WTC11 (cell line): ENCODE measurements around the gene IMMP1L. TPM values are rescaled to one million over a fixed set of nuclear protein-coding genes. Genes with fewer than 3 reads are reported as not detected.

Experiments used
- total RNA-seq: library from RNA; stranded (reverse); gene quantifications from 3 replicates; pipeline ENCODE4 v1.2.3, GENCODE V29; 2021

Gene IMMP1L
- total RNA-seq, 1 experiment from 2014 or later: 29.6 TPM

Other genes starting within 250 kb of the IMMP1L start
- 0.22 to 0.25 TPM (median 0.25 TPM) in 3 replicates for gene DCDC1, start 139.9 kb downstream of the IMMP1L start, total RNA-seq
- gene DNAJC24, start 139.8 kb downstream of the IMMP1L start, total RNA-seq: 14.6 to 17.8 TPM (median 15.4 TPM) in 3 replicates
- 14.6 to 21.2 TPM (median 15.6 TPM) in 3 replicates for gene ELP4, start 145 bp upstream of the IMMP1L start, total RNA-seq